Thyroid gland (tissue), 4 donors: ENCODE results near the gene HTR5A.

Experiments used
- CTCF ChIP-seq, 6 experiments: fragments of 200-600 bp in 3 of 6; fragments of 450-650 bp in 3 of 6; sonication (generic) in 3 of 6; IDR thresholded peaks; one replicate each; pipeline ENCODE4 v1.5.1; 2016 to 2019; ENCODE audit warnings: antibody characterized with exemption in 6 of 6, mild to moderate bottlenecking in 2 of 6, inconsistent platforms in 1 of 6, moderate library complexity in 1 of 6
- POLR2A ChIP-seq, 2 donors: fragments of 450-650 bp; IDR thresholded peaks; one replicate each; pipeline ENCODE4 v1.6.1; 2017; ENCODE audit warnings: antibody characterized with exemption in 2 of 2, mild to moderate bottlenecking in 2 of 2, moderate library complexity in 1 of 2

- TF ChIP-seq CTCF (IDR thresholded peaks at IDR 0.05) (no peak), POLR2A (IDR thresholded peaks at IDR 0.05) (no peak)
These were observed 34.8 kb downstream of the HTR5A start for GRCh38 chr7:155104913-155105312.
